NOMO-1 treated with dmso at 0.1 percent for 144 hours (cell line): Measurements from ENCODE around the gene MACF1.
A peak's percentile ranks its signal among the peaks of the same experiment; 100 is the strongest.
"Not testable (repeated sequence)": the region's sequence is repeated elsewhere in the genome, so short reads cannot be mapped to it uniquely, and the experiment has no call there.

Experiments used
- DNase-seq: peaks from one replicate; lab custom pipeline; 2025; ENCODE audit not compliant: unreplicated experiment; lab: John Stamatoyannopoulos, UW

The MACF1 gene

GRCh38 chr1:39208360-39208759 is 3.9 kb downstream of the MACF1 start:
- not testable (repeated sequence) for DNase-seq

GRCh38 chr1:39210649-39211048 is 6.2 kb downstream of the MACF1 start:
- DNase-seq, result no peak

- no peak for DNase-seq
Observed at GRCh38 chr1:39212499-39212898, 8.0 kb downstream of the MACF1 start.

- no peak for DNase-seq
Observed at GRCh38 chr1:39213511-39214002, 9.1 kb downstream of the MACF1 start.

GRCh38 chr1:39214021-39214713 is 9.7 kb downstream of the MACF1 start:
- no peak for DNase-seq

GRCh38 chr1:39214714-39214997 is 10.2 kb downstream of the MACF1 start:
- no peak for DNase-seq

GRCh38 chr1:39214998-39215873 is 10.7 kb downstream of the MACF1 start:
- DNase-seq, result peak; percentile 47

- DNase-seq, result no peak
Observed at GRCh38 chr1:39216771-39217170, 12.3 kb downstream of the MACF1 start.

GRCh38 chr1:39220891-39221870 is 16.7 kb downstream of the MACF1 start:
- DNase-seq, result no peak

GRCh38 chr1:39224295-39224829 is 19.9 kb downstream of the MACF1 start:
- DNase-seq, result no peak

- DNase-seq, result no peak
Observed at GRCh38 chr1:39226836-39227235, 22.3 kb downstream of the MACF1 start.

- DNase-seq, result no peak
Observed at GRCh38 chr1:39228252-39228651, 23.8 kb downstream of the MACF1 start.

GRCh38 chr1:39229504-39229903 is 25.0 kb downstream of the MACF1 start:
- no peak for DNase-seq

- peak; percentile 39 for DNase-seq
Observed at GRCh38 chr1:39230261-39231190, 26.0 kb downstream of the MACF1 start.

- DNase-seq, result no peak
Observed at GRCh38 chr1:39236971-39237370, 32.5 kb downstream of the MACF1 start.

GRCh38 chr1:39238476-39238875 is 34.0 kb downstream of the MACF1 start:
- DNase-seq, result no peak

- no peak for DNase-seq
Observed at GRCh38 chr1:39239968-39240367, 35.5 kb downstream of the MACF1 start.

- no peak for DNase-seq
Observed at GRCh38 chr1:39243302-39243701, 38.8 kb downstream of the MACF1 start.

GRCh38 chr1:39250460-39251240 is 46.2 kb downstream of the MACF1 start:
- no peak for DNase-seq
